ENCODE measurements around the gene TMEM120B.

GRCh38 chr12:121802843-121803698 lies 90.5 kb downstream of the TMEM120B start:
- TF ChIP-seq CTCF (conservative IDR thresholded peaks at IDR 0.05; ENCODE audit: low read length), result no peak
- TF ChIP-seq EZH2phosphoT487 (IDR thresholded peaks at IDR 0.05; ENCODE audit: borderline replicate concordance), result no peak
